ENCODE data around the gene MRPS27. TPM values are rescaled to one million over a fixed set of nuclear protein-coding genes. Genes with fewer than 3 reads are reported as not detected.

Gene MRPS27
- total and polyA plus RNA-seq, 9 of the 15 experiments (the other 6 are each of a cell fraction or from before 2014, with no cell fraction given) = 73.6 to 144 (median 106) TPM

DNA sequence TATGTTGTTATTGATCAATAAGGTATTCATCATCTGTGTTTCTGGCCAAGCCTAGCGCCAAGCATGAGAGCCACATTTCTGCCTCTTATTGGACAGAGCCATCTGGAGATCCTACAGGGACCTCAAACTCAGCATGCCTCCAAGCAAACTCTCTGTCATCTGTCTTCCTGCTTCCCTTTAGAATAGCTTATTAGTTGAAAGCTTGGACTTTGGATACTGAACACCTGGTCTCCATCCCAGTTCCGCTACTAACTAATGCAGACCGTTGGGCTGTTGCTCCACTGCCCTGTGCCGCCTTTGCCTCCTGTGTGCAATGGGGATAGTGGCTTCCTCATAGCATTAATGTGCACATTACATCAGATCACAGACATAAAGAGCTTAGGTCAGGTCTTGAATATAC lies 147.3 kb downstream of the MRPS27 start:
- intact Hi-C loops (cut with micrococcal nuclease) = no loop called here
- CTCF ChIA-PET (ENCODE audit: low intra/inter-chr PET ratio) = no interaction called here
- peaks cover 5% of the 10 kb centered on the region; the same call in 1 of the 3 replicates for H3K79me2 ChIP-seq (ENCODE audit: control insufficient read depth, insufficient read depth, low read length)

More for the DNA sequence above, 147.3 kb downstream of the MRPS27 start:
- Histone ChIP-seq H3K27me3 (ENCODE audit: control insufficient read depth in 2 of 2, insufficient read depth in 2 of 2, low read length in 2 of 2) (no peaks in the 10 kb centered on the region), H3K36me3 (ENCODE audit: control insufficient read depth, insufficient read depth, low read length) (peaks cover 11% of the 10 kb centered on the region; the same call in 1 of the 3 replicates), H3K4me2 (ENCODE audit: insufficient read depth, low read length) (no peak overlapping the region), H3K4me3 (no peak overlapping the region), H3K27ac (ENCODE audit: extremely low read depth, low read depth, low read length) (no peak overlapping the region), H2AFZ (ENCODE audit: low read depth, low read length) (no peak overlapping the region), H3K9me3 (replicated peaks; ENCODE audit: control insufficient read depth, insufficient read depth, low read depth, low read length) (no peaks in the 10 kb centered on the region), H4K20me1 (replicated peaks; ENCODE audit: control insufficient read depth, insufficient read depth, low read length) (no peaks in the 10 kb centered on the region), H3K9ac (ENCODE audit: insufficient read depth in 1 of 2, low read depth in 2 of 2, low read length in 2 of 2) (no peak overlapping the region), H3K4me1 (replicated peaks in 1 of 2; ENCODE audit: control insufficient read depth in 2 of 2, insufficient read depth in 2 of 2, low read length in 2 of 2) (peaks cover 0 to 2% of the 10 kb centered on the region in 2 experiments; a peak in 2 of 5 replicates), H3K9me1 (ENCODE audit: control insufficient read depth, insufficient read depth, low read length) (no peaks in the 10 kb centered on the region)
- no peak for DNase-seq (ENCODE audit: extremely low read depth in 1 of 4, low spot score in 3 of 4)
- in situ Hi-C loops (cut with MboI) = no loop called here
- FAIRE-seq = no peak
- TF ChIP-seq MYBL2 (IDR thresholded peaks at IDR 0.05; ENCODE audit: low read depth) (no peak), MYBL2 (CRISPR knock-in tag; IDR thresholded peaks at IDR 0.05; ENCODE audit: borderline replicate concordance) (no peak), ESRRB (CRISPR knock-in tag; IDR thresholded peaks at IDR 0.05; ENCODE audit: borderline replicate concordance) (no peak), TBL1XR1 (IDR thresholded peaks at IDR 0.05; ENCODE audit: low read length in 2 of 2) (no peak), ZNF507 (tag; conservative IDR thresholded peaks at IDR 0.05) (no peak), ZNF444 (CRISPR knock-in tag; IDR thresholded peaks at IDR 0.05) (no peak), NCOA1 (IDR thresholded peaks at IDR 0.05; ENCODE audit: low read depth) (no peak), HMGN3 (IDR thresholded peaks at IDR 0.05; ENCODE audit: borderline replicate concordance, extremely low read depth, insufficient read length, low read depth, low read length) (no peak), RBM17 (IDR thresholded peaks at IDR 0.05; ENCODE audit: borderline replicate concordance, low read depth, low read length) (no peak), KDM2B (CRISPR knock-in tag; IDR thresholded peaks at IDR 0.05) (no peak), FOXP1 (CRISPR knock-in tag; IDR thresholded peaks at IDR 0.05) (no peak), IFI16 (CRISPR knock-in tag; IDR thresholded peaks at IDR 0.05) (no peak), CBFA2T2 (conservative IDR thresholded peaks at IDR 0.05) (no peak)
- TF ChIP-seq, protein P1, sequence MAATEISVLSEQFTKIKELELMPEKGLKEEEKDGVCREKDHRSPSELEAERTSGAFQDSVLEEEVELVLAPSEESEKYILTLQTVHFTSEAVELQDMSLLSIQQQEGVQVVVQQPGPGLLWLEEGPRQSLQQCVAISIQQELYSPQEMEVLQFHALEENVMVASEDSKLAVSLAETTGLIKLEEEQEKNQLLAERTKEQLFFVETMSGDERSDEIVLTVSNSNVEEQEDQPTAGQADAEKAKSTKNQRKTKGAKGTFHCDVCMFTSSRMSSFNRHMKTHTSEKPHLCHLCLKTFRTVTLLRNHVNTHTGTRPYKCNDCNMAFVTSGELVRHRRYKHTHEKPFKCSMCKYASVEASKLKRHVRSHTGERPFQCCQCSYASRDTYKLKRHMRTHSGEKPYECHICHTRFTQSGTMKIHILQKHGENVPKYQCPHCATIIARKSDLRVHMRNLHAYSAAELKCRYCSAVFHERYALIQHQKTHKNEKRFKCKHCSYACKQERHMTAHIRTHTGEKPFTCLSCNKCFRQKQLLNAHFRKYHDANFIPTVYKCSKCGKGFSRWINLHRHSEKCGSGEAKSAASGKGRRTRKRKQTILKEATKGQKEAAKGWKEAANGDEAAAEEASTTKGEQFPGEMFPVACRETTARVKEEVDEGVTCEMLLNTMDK (IDR thresholded peaks at IDR 0.05; ENCODE audit: borderline replicate concordance, insufficient read depth, low read depth, low read length, poor library complexity, severe bottlenecking) = no peak
- BruUV-seq (replicated peaks) = no TSS peak
- no peak for ATAC-seq
- POLR2A ChIA-PET = no interaction called here
- WGBS (ENCODE audit: insufficient coverage, low coverage, missing lambda C conversion rate) = 91% methylated on average over 4 of the region's 4 CpGs
